Measurements from ENCODE around the gene FBXO47.

DNA sequence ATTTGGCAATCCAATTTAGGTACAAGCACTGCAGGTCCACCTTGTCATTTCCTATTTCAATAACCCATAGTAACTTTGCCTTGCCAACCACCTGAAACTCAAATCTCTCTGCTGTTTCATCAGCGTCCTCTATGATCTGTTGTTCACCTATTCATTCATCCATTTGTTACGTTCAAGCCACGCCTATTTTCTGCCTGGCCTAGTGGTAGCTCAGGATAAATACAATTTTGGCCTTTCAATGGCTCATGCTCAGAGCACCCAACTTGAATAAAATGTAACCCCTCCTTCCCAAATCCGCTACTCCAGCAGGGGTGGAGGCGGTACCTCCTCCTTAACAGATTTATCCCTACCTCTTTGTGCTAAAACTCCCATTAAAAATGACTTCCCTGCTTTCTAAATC is 3.6 kb upstream of the FBXO47 start:
- TF ChIP-seq, protein P1, sequence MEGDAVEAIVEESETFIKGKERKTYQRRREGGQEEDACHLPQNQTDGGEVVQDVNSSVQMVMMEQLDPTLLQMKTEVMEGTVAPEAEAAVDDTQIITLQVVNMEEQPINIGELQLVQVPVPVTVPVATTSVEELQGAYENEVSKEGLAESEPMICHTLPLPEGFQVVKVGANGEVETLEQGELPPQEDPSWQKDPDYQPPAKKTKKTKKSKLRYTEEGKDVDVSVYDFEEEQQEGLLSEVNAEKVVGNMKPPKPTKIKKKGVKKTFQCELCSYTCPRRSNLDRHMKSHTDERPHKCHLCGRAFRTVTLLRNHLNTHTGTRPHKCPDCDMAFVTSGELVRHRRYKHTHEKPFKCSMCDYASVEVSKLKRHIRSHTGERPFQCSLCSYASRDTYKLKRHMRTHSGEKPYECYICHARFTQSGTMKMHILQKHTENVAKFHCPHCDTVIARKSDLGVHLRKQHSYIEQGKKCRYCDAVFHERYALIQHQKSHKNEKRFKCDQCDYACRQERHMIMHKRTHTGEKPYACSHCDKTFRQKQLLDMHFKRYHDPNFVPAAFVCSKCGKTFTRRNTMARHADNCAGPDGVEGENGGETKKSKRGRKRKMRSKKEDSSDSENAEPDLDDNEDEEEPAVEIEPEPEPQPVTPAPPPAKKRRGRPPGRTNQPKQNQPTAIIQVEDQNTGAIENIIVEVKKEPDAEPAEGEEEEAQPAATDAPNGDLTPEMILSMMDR (IDR thresholded peaks at IDR 0.05) = no peak
- no peak for TF ChIP-seq POLR2A (IDR thresholded peaks at IDR 0.05)
